ENCODE data around the gene CTNNA2.

CTNNA2 gene

DNA sequence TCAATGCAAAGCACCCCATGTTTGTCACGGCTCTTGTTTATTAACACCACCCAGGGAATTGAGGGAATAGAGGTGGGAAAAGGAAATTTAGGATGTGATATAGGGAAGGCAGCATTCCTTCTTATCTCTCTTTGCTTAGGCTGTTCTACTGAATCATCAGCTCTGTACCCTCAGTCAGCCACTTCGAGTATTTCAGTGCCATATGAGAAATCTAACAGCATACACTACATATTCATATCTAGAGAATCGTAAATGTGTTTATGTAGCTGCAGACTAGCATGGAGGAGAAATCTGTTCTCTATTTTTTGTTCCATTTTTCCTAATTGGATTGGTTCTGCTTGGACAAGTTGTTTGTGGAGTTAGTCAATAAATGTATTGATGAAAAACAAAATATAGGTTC lies 187.8 kb downstream of the CTNNA2 start:
- DNase-seq (ENCODE audit: low read depth, low spot score): no peak
- no peak overlapping the region for H3K27ac ChIP-seq

DNA sequence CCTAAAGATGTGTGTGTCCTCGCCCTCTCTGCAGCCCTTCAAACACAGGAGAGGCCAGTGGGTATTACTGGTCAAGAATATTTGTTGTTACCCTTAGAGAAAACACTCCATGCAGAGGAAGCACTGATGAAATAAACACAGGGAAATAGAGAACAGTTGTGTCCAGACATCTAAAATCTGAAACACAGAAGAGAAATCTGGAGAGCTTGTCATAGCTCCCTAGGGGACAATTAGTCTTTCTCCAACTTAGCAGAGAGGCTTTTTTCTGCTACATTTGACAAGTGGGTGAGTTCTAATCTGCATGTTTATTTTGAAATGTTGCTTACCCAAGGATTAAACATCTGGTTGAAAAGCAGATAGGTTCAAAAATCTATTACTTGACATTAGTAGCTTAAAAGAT lies 190.1 kb downstream of the CTNNA2 start:
- H3K27ac ChIP-seq: no peak overlapping the region
- DNase-seq (ENCODE audit: low read depth, low spot score): no peak

- no peak overlapping the region for H3K27ac ChIP-seq
- DNase-seq (ENCODE audit: low read depth, low spot score): no peak
Measured at GRCh38 chr2:79711098-79711497, 198.2 kb downstream of the CTNNA2 start.

DNA sequence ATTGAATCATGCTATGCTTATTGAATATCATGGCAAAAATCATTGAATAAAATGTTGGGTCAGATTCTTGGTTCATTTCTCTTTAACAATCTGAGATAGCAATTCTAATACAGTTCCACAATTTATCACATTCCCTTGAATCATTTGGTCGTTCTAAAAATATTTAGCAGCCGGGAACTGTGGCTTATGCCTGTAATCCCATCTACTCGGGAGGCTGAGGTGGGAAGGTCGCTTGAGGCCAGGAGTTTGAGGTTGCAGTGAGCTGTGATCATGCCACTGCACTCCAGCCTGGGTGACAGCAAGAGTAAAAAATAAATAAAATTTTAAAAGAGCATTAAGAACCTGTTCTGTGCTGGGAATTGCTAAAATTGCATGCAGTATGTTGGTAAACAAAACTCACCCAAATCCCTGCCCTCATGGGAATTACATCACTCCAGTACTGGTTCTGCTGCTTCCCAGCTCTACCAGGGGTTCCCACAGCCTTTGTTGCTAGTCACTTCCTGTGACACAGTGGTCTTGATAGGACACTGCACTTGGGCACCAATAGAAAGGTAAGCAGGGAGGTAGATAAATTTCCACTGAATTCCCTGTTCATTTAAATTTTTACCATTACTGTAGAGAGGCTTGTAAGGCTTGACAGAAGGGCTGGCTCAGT lies 200.4 kb downstream of the CTNNA2 start:
- no peak for DNase-seq (ENCODE audit: low read depth, low spot score)
- no peak overlapping the region for H3K27ac ChIP-seq

DNA sequence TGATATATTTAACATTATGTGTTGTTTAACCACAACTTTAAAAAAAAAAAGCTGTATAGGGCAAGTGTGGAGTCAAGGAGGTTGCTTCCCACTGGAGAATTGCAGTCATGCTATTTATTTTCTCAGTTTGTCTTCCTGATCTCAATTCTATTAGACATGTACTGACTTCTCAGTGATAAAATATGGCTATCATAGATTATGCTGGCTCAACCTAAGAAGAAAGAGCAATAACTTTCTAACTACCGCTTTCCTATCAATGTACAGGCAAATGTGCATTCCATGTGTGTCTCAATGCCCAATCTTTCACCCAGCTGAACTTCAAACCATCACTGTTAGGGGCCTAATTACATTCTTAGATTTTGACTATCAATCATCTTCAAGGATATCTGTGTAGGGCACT lies 201.4 kb downstream of the CTNNA2 start:
- no peak for DNase-seq (ENCODE audit: low read depth, low spot score)
- H3K27ac ChIP-seq: no peak overlapping the region

- no peak overlapping the region for H3K27ac ChIP-seq
Measured at GRCh38 chr2:79715338-79715737, 202.5 kb downstream of the CTNNA2 start.

DNA sequence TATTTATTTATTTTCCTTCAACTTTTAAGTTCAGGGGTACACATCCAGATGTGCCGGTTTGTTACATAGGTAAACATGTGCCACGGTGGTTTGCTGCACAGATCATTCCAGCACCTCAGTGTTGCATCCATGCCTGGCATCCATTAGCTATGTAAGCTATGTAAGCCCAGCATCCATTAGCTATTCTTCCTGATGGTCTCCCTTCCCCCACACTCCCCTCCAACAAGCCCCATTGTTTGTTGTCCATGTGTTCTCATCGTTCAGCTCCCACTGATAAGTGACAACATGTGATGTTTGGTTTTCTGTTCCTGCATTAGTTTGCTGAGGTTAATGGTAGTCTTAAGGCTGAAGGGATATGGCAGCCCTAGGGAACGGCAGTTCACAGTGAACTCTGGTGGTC lies 203.4 kb downstream of the CTNNA2 start:
- DNase-seq (ENCODE audit: low read depth, low spot score): no peak
- no peak overlapping the region for H3K27ac ChIP-seq

More at GRCh38 chr2:79715338-79715737, 202.5 kb downstream of the CTNNA2 start:
- DNase-seq (ENCODE audit: low read depth, low spot score): no peak

DNA sequence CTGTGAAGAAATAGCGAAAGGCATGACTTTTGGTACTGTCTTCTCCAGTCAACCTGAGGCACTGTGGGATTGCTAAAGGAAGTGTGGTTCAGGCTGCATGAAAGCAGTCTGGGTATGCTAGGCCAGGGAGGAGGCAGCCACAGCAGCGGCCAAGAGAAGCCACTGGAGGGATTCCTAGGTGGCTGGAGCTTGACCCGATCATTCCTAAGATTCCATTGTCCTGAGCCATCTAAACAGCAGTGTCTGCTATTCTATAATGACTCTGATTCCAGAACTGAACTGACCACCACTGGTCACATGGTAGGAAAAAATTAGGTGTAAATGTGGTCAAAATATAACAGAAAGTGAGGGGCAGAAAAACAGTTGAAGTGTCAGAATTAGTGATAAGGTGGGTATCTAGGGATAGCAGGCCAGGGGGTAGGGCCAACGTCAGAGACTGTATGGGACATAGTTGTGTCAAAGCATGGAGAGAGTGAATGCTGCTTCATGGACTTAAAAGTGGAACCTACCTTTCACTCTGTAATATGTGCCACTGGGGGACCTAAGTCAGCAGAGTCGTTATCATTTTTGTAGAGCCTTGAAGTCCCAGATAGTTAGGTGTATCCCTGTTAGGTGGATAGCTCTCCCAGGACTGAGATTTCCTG lies 204.6 kb downstream of the CTNNA2 start:
- DNase-seq (ENCODE audit: low read depth, low spot score): no peak
- no peak overlapping the region for H3K27ac ChIP-seq

- no peak overlapping the region for H3K27ac ChIP-seq
- DNase-seq (ENCODE audit: low read depth, low spot score): no peak
Measured at GRCh38 chr2:79721061-79721460, 208.2 kb downstream of the CTNNA2 start.

DNA sequence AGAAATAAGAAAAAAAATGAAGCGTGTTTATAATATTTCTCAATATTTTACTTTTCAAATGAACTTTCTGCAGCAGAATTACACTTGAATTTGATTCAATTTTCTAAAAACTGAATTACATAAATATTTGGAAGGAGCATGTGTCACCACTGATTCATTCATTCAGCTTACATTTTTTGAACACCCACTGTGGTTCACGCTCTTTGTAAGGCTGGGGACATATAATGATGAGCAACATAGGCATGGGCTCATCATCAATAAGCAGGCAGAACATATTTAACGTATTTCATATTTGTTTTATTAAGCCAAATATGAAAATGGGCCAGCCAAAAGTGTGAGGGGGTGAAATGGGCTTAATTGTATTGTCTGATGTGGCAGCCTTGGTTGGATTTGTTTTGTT lies 209.1 kb downstream of the CTNNA2 start:
- no peak for DNase-seq (ENCODE audit: low read depth, low spot score)
- H3K27ac ChIP-seq: no peak overlapping the region

- no peak for DNase-seq (ENCODE audit: low read depth, low spot score)
- no peak overlapping the region for H3K27ac ChIP-seq
Measured at GRCh38 chr2:79723830-79724229, 211.0 kb downstream of the CTNNA2 start.

DNA sequence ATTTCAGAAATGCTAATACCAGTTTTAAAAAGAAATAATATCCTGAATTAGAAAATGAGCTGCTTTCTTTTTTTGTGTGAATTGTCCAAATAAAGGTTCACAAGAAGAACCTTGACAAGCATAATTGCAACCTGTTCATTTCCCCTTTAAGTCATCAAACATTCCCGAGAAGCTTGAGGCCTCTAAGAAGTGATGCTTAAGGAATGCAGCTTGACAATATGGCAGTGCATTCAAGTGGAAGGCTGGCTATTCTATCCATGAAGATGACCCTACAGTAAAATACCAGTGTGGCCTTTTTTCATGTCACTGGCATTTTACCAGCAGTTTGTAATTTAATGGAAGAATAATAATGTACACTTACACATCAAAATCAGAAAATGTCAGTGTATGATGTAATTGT lies 216.7 kb downstream of the CTNNA2 start:
- H3K27ac ChIP-seq: no peak overlapping the region
- DNase-seq (ENCODE audit: low read depth, low spot score): no peak

DNA sequence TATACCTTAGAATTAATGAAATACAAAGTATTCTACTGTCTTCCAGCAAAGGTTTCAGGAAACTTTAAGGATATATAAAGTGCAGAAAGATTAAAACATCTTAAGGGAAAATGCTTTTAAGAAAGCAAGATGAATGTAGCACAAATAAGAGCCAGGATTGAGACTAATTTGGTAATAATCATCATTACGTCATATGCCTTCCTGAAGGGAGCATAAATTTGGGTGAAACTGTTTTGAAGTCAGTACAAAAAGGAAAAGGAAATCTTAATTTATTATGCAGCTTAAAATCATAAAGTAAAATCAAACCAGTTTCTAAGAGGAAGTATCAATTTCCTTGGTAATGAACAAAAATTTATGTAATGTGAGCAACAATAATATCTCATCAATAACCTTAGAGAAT lies 221.7 kb downstream of the CTNNA2 start:
- H3K27ac ChIP-seq: no peak overlapping the region

DNA sequence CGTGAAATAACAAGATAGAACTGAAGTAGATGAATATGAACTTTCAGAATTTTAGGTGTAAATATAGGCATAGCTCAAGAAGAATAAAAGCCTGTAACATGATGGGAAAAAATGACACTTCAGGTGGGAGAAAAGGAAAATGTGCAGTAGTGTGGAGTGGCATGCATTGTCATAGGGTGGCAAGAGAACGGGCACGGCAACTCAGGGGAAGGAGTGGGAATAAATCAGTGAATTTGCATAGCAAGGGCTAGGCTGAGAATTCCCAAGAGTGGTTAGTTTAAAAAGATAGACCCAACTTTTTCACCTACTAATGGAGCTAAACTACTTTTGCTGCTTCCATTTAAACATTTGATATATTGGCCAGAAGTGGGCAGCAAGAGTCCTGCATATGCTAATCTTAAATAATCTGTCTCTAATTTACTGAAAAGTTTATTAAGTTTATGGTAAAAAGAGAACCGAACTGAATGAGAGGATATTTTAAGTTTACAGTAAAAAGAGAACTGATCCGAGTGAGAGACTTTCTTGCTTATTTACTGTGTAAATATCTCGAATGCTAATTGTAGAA lies 228.1 kb downstream of the CTNNA2 start:
- DNase-seq (ENCODE audit: low read depth, low spot score): no peak
- H3K27ac ChIP-seq: no peak overlapping the region

More for the DNA sequence above, 221.7 kb downstream of the CTNNA2 start:
- no peak for DNase-seq (ENCODE audit: low read depth, low spot score)

GRCh38 chr2:79750321-79750720 lies 237.5 kb downstream of the CTNNA2 start:
- no peak for DNase-seq (ENCODE audit: low read depth, low spot score)
- no peak overlapping the region for H3K27ac ChIP-seq

GRCh38 chr2:79757526-79757925 lies 244.7 kb downstream of the CTNNA2 start:
- no peak for DNase-seq (ENCODE audit: low read depth, low spot score)
- no peak overlapping the region for H3K27ac ChIP-seq

GRCh38 chr2:79758042-79758441 lies 245.2 kb downstream of the CTNNA2 start:
- no peak overlapping the region for H3K27ac ChIP-seq
- DNase-seq (ENCODE audit: low read depth, low spot score): no peak

DNA sequence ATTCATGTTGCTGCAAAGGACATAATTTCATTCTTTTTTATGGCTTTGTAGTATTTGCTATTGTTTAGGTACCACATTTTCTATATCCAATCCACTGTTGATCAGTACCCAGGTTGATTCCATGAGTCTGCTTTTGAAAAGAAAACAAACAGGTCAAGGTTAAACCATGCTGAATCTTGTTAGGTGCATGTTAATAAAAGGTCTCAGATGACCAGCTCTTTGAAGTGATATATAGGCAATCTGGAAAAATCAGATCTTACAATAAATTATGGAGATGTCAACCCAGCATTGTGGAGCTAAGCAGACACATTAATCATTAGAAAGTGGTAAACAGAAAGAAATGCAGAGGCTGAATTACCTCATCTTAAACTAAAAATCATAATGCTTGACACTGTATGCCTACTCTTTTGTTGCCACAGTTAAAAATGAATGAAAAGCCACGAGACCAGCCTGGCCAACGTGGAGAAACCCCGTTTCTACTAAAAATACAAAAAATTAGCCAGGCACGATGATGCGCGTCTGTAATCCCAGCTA lies 246.0 kb downstream of the CTNNA2 start:
- no peak for DNase-seq (ENCODE audit: low read depth, low spot score)
- H3K27ac ChIP-seq: no peak overlapping the region

- H3K27ac ChIP-seq: no peak overlapping the region
- DNase-seq (ENCODE audit: low read depth, low spot score): no peak
Measured at GRCh38 chr2:79770926-79771325, 258.1 kb downstream of the CTNNA2 start.

GRCh38 chr2:79771493-79771892 lies 258.6 kb downstream of the CTNNA2 start:
- no peak for DNase-seq (ENCODE audit: low read depth, low spot score)
- H3K27ac ChIP-seq: no peak overlapping the region

DNA sequence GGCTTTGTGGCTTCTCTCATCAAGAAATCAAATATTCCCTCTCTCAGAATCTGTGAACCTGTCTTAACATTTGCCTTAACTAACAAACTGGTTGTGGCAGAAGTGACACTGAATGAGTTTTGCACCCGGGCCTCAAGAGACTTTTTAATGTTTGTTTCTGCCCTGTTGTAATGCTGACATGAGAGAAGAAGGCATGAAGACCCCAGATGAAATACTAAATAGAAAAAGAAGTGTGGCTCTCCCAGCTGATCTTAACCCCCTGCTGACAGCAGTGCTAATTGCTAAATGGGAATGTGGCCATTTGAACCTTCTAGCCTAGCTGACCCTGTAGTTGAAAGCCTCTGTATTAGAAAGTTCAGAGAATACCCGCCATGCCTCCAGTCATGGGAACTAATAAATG lies 261.2 kb downstream of the CTNNA2 start:
- no peak for DNase-seq (ENCODE audit: low read depth, low spot score)

GRCh38 chr2:79776461-79776860 lies 263.6 kb downstream of the CTNNA2 start:
- no peak for DNase-seq (ENCODE audit: low read depth, low spot score)

More for the DNA sequence above, 261.2 kb downstream of the CTNNA2 start:
- H3K27ac ChIP-seq: no peak overlapping the region

More at GRCh38 chr2:79776461-79776860, 263.6 kb downstream of the CTNNA2 start:
- no peak overlapping the region for H3K27ac ChIP-seq
